PC-3 (cell line): Measurements from ENCODE around the gene GTF2H4. TPM values are rescaled to one million over a fixed set of nuclear protein-coding genes. Genes with fewer than 3 reads are reported as not detected.

Experiments
- ATAC-seq: fragments of 200-7000 bp; cut with Tn5 transposase; 2 replicates; pipeline ENCODE4 v1.9.1; 2020; ENCODE audit warnings: mild to moderate bottlenecking, moderate library complexity
- BruUV-seq: library from RNA; stranded (reverse); fragments of 400-500 nt; replicated peaks from 2 replicates; lab custom pipeline; 2021; lab: Mats Ljungman, UMichigan
- CTCF ChIA-PET: fragments of 300-600 bp; sonication (Branson Sonifier 250); formaldehyde crosslinking; loops from one replicate; lab custom pipeline; 2022; ENCODE audit warnings: antibody characterized with exemption; lab: Charles Lee
- POLR2A ChIA-PET: fragments of 300-600 bp; sonication (Branson Sonifier 250); formaldehyde crosslinking; loops from one replicate; lab custom pipeline; 2022; ENCODE audit warnings: antibody characterized with exemption; ENCODE audit not compliant: unreplicated experiment; lab: Charles Lee
- DNase-seq: peaks from one replicate; pipeline ENCODE4 v3.0.0-alpha.2; 2015
- H2AFZ ChIP-seq: fragments of 300-600 bp; sonication (generic); 2 replicates; pipeline ENCODE4 v1.6.0; 2016; ENCODE audit warnings: antibody characterized with exemption, low read length
- H3F3A ChIP-seq: fragments of 300-600 bp; sonication (generic); one replicate; pipeline ENCODE4 v1.6.0; 2017; ENCODE audit warnings: antibody characterized with exemption, low read length, control low read depth, mild to moderate bottlenecking; ENCODE audit not compliant: unreplicated experiment
- H3K27ac ChIP-seq: fragments of 300-600 bp; sonication (generic); 2 replicates; pipeline ENCODE4 v1.5.1; 2016; ENCODE audit warnings: mild to moderate bottlenecking, low read length
- H3K27me3 ChIP-seq: fragments of 300-600 bp; sonication (generic); 2 replicates; pipeline ENCODE4 v1.6.1; 2016; ENCODE audit warnings: low read length, mixed read lengths
- H3K36me3 ChIP-seq: fragments of 300-600 bp; sonication (generic); 2 replicates; pipeline ENCODE4 v1.6.1; 2016; ENCODE audit warnings: low read depth, mixed run types, low read length, mixed read lengths
- H3K4me1 ChIP-seq: fragments of 300-600 bp; sonication (generic); 2 replicates; pipeline ENCODE4 v1.5.1; 2016; ENCODE audit warnings: low read length; ENCODE audit not compliant: insufficient read depth
- H3K4me2 ChIP-seq: fragments of 300-600 bp; sonication (generic); 2 replicates; pipeline ENCODE4 v1.6.0; 2016; ENCODE audit warnings: low read length
- H3K4me3 ChIP-seq: fragments of 300-600 bp; sonication (generic); 2 replicates; pipeline ENCODE4 v1.5.1; 2016; ENCODE audit warnings: mild to moderate bottlenecking, low read length, mixed read lengths
- H3K79me2 ChIP-seq: fragments of 300-600 bp; sonication (generic); 2 replicates; pipeline ENCODE4 v1.6.1; 2017; ENCODE audit warnings: low read length, mixed read lengths
- H3K9ac ChIP-seq: fragments of 300-600 bp; sonication (generic); 2 replicates; pipeline ENCODE4 v1.6.0; 2016; ENCODE audit warnings: mild to moderate bottlenecking, low read length
- H3K9me2 ChIP-seq: fragments of 300-600 bp; sonication (generic); replicated peaks from 2 replicates; pipeline ENCODE4 v1.6.1; 2016; ENCODE audit warnings: mixed run types, low read length, mixed read lengths
- H3K9me3 ChIP-seq: fragments of 300-600 bp; sonication (generic); 2 replicates; pipeline ENCODE4 v1.6.1; 2016; ENCODE audit warnings: low read length, mixed read lengths
- H4K20me1 ChIP-seq: fragments of 300-600 bp; sonication (generic); 2 replicates; pipeline ENCODE4 v1.6.1; 2016; ENCODE audit warnings: low read length, mixed read lengths
- CTCF ChIP-seq: fragments of 300-600 bp; sonication (generic); conservative IDR thresholded peaks from 2 replicates; pipeline ENCODE4 v1.5.1; 2017; ENCODE audit warnings: antibody characterized with exemption, low read depth, mild to moderate bottlenecking, low read length
- EZH2 ChIP-seq: fragments of 300-600 bp; sonication (generic); IDR thresholded peaks from one replicate; pipeline ENCODE4 v1.6.1; 2017; ENCODE audit warnings: antibody characterized with exemption, mild to moderate bottlenecking, low read length; ENCODE audit not compliant: unreplicated experiment
- EZH2phosphoT487 ChIP-seq: fragments of 300-600 bp; sonication (generic); IDR thresholded peaks from 2 replicates; pipeline ENCODE4 v1.6.1; 2018; ENCODE audit warnings: mild to moderate bottlenecking, antibody characterized with exemption, low read length, borderline replicate concordance
- intact Hi-C: fragments of 100-400 bp; cut with micrococcal nuclease; formaldehyde crosslinking; loops from 2 replicates; pipeline ENCODE4 v1.9.0; 2023
- total RNA-seq: library from RNA; depleted of rRNA; stranded (reverse); fragments of >200 nt; gene quantifications from 2 replicates; pipeline ENCODE4 v1.2.3, GENCODE V29; 2014

The GTF2H4 gene
- total RNA-seq, 1 experiment from 2014 or later = 28.7 TPM

GRCh38 chr6:30960907-30961673 lies 53.1 kb downstream of the GTF2H4 start:
- Histone ChIP-seq H3K36me3 (no peaks in the 10 kb centered on the region), H3K79me2 (no peaks in the 10 kb centered on the region), H3K9ac (no peak overlapping the region), H4K20me1 (no peaks in the 10 kb centered on the region), H3K4me3 (no peak overlapping the region), H2AFZ (no peak overlapping the region), H3K4me1 (peaks cover 11% of the 10 kb centered on the region; the same call in 1 of the 2 replicates), H3K4me2 (no peak overlapping the region), H3K9me2 (no peaks in the 10 kb centered on the region), H3K27me3 (no peaks in the 10 kb centered on the region), H3K9me3 (no peaks in the 10 kb centered on the region), H3F3A (no peaks in the 10 kb centered on the region), H3K27ac (no peak overlapping the region)
- ChIA-PET POLR2A (no interaction called here), CTCF (no interaction called here)
- DNase-seq = no peak
- no TSS peak for BruUV-seq
- TF ChIP-seq CTCF = no peak
- no peak for TF ChIP-seq EZH2phosphoT487
- TF ChIP-seq EZH2 = no peak
- intact Hi-C loops = no loop called here
- ATAC-seq = no peak

DNA sequence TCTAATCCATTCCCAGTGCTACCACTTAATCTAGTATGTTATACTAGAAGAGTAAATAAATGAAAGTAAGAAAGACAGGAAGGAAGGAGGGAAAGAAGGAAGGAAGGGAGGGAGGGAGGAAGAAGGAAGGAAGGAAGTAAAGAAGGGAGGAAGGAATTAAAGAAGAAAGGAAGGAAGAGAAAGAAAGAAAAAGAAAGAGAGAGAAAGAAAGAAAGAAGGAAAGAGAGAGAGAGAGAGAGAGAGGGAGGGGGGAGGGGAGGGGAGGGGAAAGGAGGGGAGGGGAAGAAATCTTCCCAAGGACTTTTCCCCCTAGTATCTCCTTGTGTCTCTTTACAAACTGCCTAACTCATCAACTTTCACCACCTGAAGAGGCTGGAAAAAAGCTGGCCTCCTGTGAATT lies 54.7 kb downstream of the GTF2H4 start:
- Histone ChIP-seq H3F3A (no peaks in the 10 kb centered on the region), H3K9ac (no peak overlapping the region), H3K4me2 (no peak overlapping the region), H3K4me1 (peaks cover 5% of the 10 kb centered on the region; the same call in 1 of the 2 replicates), H3K9me3 (no peaks in the 10 kb centered on the region), H3K27me3 (no peaks in the 10 kb centered on the region), H3K27ac (no peak overlapping the region), H3K4me3 (no peak overlapping the region), H4K20me1 (no peaks in the 10 kb centered on the region), H3K79me2 (no peaks in the 10 kb centered on the region), H3K36me3 (no peaks in the 10 kb centered on the region), H3K9me2 (no peaks in the 10 kb centered on the region), H2AFZ (no peak overlapping the region)
- TF ChIP-seq EZH2 (no peak), EZH2phosphoT487 (no peak), CTCF (no peak)
- CTCF ChIA-PET = no interaction called here
- ATAC-seq = no peak
- POLR2A ChIA-PET = no interaction called here
- BruUV-seq = no TSS peak
- intact Hi-C loops = no loop called here
- no peak for DNase-seq

- DNase-seq = peak; percentile 49
- Histone ChIP-seq H3K36me3 (no peaks in the 10 kb centered on the region), H3F3A (no peaks in the 10 kb centered on the region), H3K4me3 (no peak overlapping the region), H3K9me3 (no peaks in the 10 kb centered on the region), H3K9me2 (no peaks in the 10 kb centered on the region), H3K79me2 (no peaks in the 10 kb centered on the region), H3K27ac (no peak overlapping the region), H4K20me1 (no peaks in the 10 kb centered on the region), H3K4me2 (no peak overlapping the region), H3K9ac (no peak overlapping the region), H3K27me3 (no peaks in the 10 kb centered on the region), H3K4me1 (peaks cover 5% of the 10 kb centered on the region; the same call in 1 of the 2 replicates), H2AFZ (no peak overlapping the region)
- peak; percentile 59; the same call in 1 of the 2 replicates for ATAC-seq
- CTCF ChIA-PET = no interaction called here
- TF ChIP-seq CTCF (no peak), EZH2 (no peak), EZH2phosphoT487 (no peak)
- intact Hi-C loops = no loop called here
- no TSS peak for BruUV-seq
- POLR2A ChIA-PET = no interaction called here
Observed at GRCh38 chr6:30963641-30964040, 55.6 kb downstream of the GTF2H4 start.
